Renal cortex interstitium (tissue), 11 donors: ENCODE measurements around the gene FAM53A. TPM values are rescaled to one million over a fixed set of nuclear protein-coding genes. Genes with fewer than 3 reads are reported as not detected.

Source experiments
- DNase-seq, 11 donors: peaks; one replicate each; pipeline ENCODE4 v3.0.0-alpha.2; 2013; ENCODE audit warnings: low read depth in 9 of 11, low spot score in 4 of 11; ENCODE audit errors: extremely low read depth in 1 of 11
- polyA plus RNA-seq, 3 donors: library from polyadenylated mRNA; unstranded; fragments of 120-200 nt; gene quantifications; one replicate each; pipeline ENCODE4 v1.2.1, GENCODE V29; 2013; ENCODE audit not compliant: insufficient read length in 3 of 3

FAM53A gene
- polyA plus RNA-seq, 3 donors = 2.0 to 3.0 (median 2.8) TPM

DNA sequence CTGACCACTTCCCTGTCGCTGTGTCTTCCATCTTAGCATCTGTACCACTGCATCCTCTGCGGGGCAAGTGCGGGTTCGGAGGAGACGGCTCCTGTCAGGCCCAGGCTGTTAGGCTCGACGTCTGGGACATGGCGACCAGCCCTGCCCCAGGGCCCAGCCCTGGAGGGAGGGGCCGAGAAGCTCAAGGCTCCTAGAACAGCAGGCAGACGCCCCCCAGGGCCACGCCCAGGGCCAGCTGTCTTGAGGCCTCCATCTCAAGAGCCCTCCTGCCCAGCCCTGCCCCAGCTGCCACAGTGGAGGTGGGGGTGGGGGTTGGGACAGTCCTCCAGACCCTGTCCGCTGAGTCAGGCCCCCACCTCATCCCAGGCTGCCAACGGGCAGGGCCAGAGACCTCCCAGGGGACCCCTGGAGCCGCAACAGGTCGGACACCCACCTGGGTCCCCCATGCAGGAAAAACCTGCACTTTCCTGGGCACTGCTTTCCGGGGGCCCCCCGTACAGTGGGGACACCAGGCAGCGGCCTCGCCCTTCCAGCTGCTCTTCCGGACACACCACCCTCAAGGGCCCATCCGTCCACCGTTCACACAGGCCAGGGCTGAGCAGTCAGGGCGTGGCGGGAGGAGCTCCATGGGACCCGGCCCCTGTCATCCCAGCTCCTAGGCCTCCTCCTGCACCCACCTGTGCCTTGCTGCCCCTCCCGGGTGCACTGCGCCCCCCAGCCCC is 83.1 kb downstream of the FAM53A start:
- DNase-seq = no peak

- no peak for DNase-seq
Observed at GRCh38 chr4:1600211-1600780, 83.8 kb downstream of the FAM53A start.

DNA sequence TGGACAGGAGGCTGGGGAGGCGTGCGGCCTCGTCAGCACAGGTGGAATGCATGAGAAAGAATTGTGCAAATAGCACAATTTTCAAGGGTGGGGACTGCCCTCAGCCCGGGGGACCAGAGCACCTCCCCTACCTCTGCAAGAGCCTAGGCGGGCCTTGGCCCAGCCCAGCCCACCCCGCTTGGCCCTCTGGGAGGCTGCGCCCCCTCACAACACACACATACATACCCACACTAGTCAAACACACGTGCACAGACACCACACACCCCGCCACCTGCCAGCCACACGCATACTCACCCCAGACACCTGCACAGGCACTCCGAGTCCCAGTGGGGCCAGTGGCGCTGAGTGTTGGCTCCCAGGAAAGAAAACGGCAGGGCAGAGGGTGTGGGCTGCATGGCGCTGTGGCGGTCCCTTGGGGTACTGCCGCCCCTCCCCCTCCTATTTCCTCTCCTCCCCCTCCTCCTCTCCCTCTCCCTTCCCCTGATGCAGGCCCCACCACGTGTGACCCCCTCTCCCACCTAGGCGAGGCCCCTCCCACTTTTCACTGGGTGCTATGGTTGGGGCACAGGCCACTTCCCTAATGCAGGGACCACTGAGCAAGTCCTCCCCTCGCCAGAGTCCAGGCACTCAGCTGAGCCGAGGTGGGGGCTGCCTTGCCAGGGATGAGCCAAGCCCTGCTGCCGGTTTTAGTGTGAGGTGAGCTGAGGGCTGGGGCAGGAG is 84.5 kb downstream of the FAM53A start:
- no peak for DNase-seq

GRCh38 chr4:1599026-1599481 is 85.1 kb downstream of the FAM53A start:
- no peak for DNase-seq

DNA sequence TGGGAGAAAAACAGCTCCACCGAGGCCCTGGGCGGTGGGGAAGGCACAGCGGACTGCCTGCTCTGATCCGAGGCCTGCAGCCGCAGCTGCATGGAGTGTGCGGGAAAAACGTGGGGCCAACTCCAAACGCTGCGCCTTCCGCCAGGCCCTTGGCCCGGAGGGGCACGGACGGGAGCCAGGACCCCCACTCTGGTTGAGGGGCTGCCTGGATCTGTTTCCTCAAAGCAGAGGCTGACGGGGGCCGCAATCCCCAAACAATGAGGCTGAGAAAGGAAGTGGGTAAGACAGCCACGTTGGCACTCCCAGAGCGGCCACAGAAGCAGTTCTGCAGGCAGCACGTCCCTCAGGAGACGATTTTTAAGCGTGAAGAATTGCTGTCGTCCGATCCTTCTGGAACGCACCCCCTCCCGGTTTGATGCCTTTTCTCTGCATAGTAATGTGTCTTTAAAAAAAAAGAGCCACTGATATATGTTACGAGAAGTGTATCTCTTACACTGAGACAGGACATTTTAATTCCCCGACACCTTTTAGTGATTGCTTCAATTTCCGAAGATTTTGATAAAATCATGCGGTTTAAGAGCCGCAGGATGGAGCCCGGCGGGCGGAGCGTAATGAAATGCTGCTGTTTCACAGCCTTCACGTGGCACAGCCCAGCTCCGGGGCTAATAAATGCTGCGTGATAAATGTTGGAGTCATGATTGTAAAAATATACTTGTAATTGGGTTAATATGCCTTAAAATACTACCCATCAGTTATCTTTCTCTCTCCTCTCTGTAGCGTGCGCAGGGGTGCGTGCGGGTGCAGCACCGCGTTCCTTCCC is 85.7 kb downstream of the FAM53A start:
- no peak for DNase-seq

DNA sequence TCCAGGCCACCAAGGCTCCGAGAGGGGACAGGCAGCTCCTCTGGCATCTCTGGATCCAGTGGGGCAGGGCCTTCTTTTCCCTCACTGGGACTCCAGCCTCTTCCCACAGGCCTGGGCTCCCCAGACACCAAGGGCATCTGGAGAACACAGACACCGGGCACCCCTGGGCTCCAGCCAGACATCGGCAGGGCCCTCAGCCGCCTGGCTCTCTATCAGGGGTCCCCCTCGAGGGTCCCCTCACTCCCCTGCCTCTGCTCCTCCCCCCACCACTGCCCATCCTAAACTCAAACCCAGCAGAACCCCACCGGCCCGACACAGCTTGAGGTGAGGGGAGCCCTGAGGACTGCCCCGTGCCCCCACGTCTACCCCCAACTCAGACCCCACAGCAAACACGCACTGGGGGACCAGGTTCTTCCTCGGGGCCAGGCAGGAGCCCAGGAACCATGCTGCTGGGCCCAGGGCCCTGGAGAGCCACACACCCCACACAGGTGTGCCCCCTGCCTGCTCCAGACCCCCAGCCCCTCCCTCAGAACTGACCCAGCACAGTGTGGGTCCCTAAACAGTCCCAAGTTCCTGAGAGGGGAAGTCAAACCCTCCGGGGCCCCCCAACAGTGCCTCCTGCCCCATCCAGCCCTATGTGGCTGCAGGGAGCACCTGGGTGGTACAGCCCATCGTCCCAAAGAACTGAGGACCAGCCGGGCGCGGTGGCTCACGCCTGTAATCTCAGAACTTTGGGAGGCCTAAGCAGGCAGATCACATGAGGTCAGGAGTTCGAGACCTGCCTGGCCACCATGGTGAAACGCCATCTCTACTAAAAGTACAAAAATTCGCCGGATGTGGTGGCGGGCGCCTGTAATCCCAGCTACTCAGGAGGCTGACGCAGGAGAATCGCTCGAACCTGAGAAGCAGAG is 86.8 kb downstream of the FAM53A start:
- DNase-seq = no peak

DNA sequence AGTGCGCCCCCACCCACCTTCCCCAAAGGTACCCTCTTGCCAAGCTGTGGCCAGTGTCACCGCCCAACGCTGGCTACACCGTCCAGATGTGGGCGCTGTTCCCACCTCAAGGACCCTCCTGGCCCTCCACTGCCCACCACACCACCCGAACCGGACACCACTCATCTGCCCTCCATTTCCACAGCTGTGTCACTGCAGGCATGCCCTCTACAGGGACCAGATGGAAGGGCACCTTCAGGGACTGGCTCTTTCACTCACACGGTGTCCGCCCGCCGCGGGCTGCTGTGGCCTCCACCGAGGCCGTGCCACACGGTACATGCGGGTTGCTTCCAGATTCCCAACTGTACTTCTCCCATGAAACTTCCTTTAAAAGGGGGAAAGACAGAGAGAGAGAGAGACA is 87.7 kb downstream of the FAM53A start:
- no peak for DNase-seq

- DNase-seq = no peak
Observed at GRCh38 chr4:1595789-1596325, 88.3 kb downstream of the FAM53A start.

DNA sequence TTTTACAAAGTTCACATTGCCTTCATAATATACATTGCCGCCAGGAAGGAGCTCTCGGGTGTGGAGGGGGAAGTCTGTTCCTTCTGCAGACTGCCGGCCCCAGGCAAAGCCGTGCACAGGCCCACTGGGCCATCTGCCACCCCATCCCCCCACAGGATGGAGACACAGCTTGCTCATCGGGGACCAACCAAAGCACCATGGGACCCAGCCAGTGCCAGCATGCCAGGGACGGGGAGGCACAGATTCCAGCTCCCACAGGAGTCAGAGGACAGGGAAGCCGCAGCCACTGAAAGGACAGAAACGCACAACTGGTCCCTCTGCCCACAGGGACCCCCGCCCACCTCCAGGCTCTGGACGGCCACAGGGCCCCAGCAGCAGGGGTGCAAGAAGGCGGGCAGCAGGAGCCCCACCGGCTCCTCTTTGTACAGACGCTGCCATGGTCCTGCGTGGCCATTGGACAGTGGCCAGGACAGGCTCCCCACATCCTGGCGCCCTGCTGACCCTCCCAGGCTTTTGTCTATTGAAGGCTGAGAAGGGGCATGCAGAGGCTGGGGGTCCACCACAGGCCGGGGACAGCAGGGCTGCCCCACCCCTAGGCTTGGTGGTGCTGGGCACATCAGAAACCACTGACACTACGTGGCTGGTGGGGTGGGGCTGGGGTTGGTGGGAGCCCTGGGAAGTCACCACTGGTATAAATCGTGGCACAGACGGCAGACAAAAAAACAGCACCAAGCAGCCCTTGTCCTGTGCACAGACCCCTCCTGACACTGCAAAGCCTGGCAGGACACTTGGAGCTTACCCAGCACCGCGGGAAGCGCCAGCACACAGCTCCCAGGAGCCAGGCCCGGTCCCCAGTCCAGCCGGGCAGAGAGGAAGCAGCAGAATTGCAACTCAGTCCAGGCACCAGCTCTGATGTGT is 89.0 kb downstream of the FAM53A start:
- no peak for DNase-seq

GRCh38 chr4:1593881-1594345 is 90.2 kb downstream of the FAM53A start:
- DNase-seq = no peak

GRCh38 chr4:1593458-1593857 is 90.7 kb downstream of the FAM53A start:
- no peak for DNase-seq

DNA sequence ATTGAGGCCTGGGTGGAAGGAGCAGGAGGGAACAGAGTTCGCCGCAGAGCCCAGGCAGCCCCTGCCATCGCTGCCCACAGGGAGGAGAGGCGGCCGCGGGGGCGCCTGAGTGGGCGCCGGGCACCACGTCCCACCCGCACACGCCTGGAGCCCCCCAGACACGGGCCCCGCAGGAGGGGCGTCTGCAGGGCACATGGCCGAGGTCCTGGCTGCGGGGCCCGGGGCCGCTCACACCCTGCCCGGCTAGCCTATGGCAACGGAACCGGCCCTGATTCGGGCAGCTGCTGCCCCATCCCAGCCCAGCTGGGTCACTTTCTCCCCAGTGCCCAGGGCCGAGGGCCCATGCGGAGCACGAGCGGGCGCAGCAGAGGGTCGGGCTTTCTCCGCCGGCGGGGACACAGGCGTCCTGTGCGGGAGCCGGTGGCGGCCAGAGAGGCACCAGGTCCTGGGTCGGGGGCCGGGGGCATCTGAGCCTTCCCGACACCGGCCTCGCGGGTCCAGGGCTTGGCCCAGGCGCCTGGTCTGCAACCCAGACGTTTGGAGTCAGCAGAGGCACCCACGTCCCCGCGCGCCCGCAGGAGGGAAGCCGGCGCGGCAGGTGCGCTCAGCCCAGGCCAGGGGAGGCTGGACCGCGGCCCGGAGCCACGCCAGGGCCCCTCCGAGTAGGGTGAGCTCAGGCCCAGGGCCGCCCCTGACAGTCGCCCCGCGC is 91.2 kb downstream of the FAM53A start:
- no peak for DNase-seq

DNA sequence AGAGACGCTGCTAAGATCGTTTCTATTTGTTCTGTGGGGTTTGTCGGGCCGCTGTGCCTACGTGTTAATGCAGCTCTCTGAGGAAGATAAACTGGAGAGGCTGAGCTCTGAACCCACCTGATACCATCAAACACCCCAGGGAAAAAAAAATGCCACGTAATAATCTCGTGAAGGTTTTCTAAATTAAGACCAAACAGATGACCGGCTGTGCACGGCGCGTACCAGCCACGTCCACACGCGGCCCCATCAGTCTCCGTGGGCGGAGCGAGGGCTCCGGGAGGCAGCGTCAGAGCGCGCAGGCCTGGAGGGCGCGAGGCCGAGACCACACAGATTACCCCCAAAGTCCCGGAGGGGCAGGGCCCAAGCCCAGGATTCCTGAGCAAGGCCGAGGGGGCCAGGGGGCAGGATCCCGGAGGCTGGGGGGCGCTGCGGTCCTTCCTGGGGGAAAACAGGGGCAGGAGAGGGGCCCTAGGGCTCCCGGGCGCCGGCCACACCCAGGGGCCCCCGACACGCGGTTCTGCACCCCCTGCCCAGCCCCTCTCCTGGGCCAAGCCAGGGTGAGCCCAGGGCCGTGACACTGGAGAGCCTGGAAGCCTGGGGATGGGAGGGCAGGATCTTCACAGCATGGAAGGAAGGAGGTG is 91.9 kb downstream of the FAM53A start:
- DNase-seq = no peak

- DNase-seq = no peak
Observed at GRCh38 chr4:1591107-1591506, 93.0 kb downstream of the FAM53A start.

- DNase-seq = no peak
Observed at GRCh38 chr4:1590244-1590643, 93.9 kb downstream of the FAM53A start.
